ENCODE measurements around the gene HLF. TPM values are rescaled to one million over a fixed set of nuclear protein-coding genes. Genes with fewer than 3 reads are reported as not detected.

HLF gene
- total RNA-seq, 1 donor from 2014 or later: 1.3 TPM

- Mint-ChIP-seq H3K27ac (no peak overlapping the region), H3K4me3 (peak overlapping the region; percentile 59), H3K4me1 (peaks cover 18% of the 10 kb centered on the region), H3K36me3 (no peaks in the 10 kb centered on the region), H3K9me3 (peaks cover 10% of the 10 kb centered on the region), H3K27me3 (ENCODE audit: low read depth) (peaks cover 90% of the 10 kb centered on the region)
- TF ChIP-seq CTCF (IDR thresholded peaks at IDR 0.05; ENCODE audit: unreplicated experiment): no peak
- no peak for DNase-seq (ENCODE audit: low spot score in 2 of 2, unreplicated experiment in 2 of 2)
Measured at GRCh38 chr17:55263569-55264277, 1.0 kb upstream of the HLF start.

GRCh38 chr17:55264278-55264644 is 499 bp upstream of the HLF start:
- no peak for DNase-seq (ENCODE audit: low spot score in 2 of 2, unreplicated experiment in 2 of 2)
- TF ChIP-seq CTCF (IDR thresholded peaks at IDR 0.05; ENCODE audit: unreplicated experiment): no peak
- Mint-ChIP-seq H3K36me3 (no peaks in the 10 kb centered on the region), H3K4me1 (peaks cover 16% of the 10 kb centered on the region), H3K27me3 (ENCODE audit: low read depth) (peaks cover 92% of the 10 kb centered on the region), H3K27ac (no peak overlapping the region), H3K4me3 (peak overlapping the region; percentile 59), H3K9me3 (peaks cover 10% of the 10 kb centered on the region)

- no peak for TF ChIP-seq CTCF (IDR thresholded peaks at IDR 0.05; ENCODE audit: unreplicated experiment)
- Mint-ChIP-seq H3K36me3 (no peaks in the 10 kb centered on the region), H3K27me3 (ENCODE audit: low read depth) (peaks cover 94% of the 10 kb centered on the region), H3K9me3 (peaks cover 10% of the 10 kb centered on the region), H3K4me3 (peak overlapping the region; percentile 53), H3K27ac (no peak overlapping the region), H3K4me1 (peaks cover 12% of the 10 kb centered on the region)
- DNase-seq (ENCODE audit: low spot score in 2 of 2, unreplicated experiment in 2 of 2): no peak
Measured at GRCh38 chr17:55265311-55266021, 706 bp downstream of the HLF start.

GRCh38 chr17:55266051-55266957 is 1.5 kb downstream of the HLF start:
- TF ChIP-seq CTCF (IDR thresholded peaks at IDR 0.05; ENCODE audit: unreplicated experiment): no peak
- Mint-ChIP-seq H3K27ac (no peak overlapping the region), H3K4me3 (peak overlapping the region; percentile 53), H3K4me1 (peaks cover 12% of the 10 kb centered on the region), H3K36me3 (no peaks in the 10 kb centered on the region), H3K27me3 (ENCODE audit: low read depth) (peaks cover 91% of the 10 kb centered on the region), H3K9me3 (peaks cover 6% of the 10 kb centered on the region)
- no peak for DNase-seq (ENCODE audit: low spot score in 2 of 2, unreplicated experiment in 2 of 2)

- H3K9me3 Mint-ChIP-seq: no peaks in the 10 kb centered on the region
- peaks cover 12% of the 10 kb centered on the region for H3K4me1 Mint-ChIP-seq
- no peaks in the 10 kb centered on the region for H3K36me3 Mint-ChIP-seq
- DNase-seq (ENCODE audit: low spot score in 2 of 2, unreplicated experiment in 2 of 2): no peak
- H3K27me3 Mint-ChIP-seq (ENCODE audit: low read depth): peaks cover 89% of the 10 kb centered on the region
- H3K4me3 Mint-ChIP-seq: no peak overlapping the region
- no peak for TF ChIP-seq CTCF (IDR thresholded peaks at IDR 0.05; ENCODE audit: unreplicated experiment)
- H3K27ac Mint-ChIP-seq: no peak overlapping the region
Measured at GRCh38 chr17:55266958-55267688, 2.4 kb downstream of the HLF start.
